SH-SY5Y (cell line): ENCODE data around the gene INKA2.

Experiments
- GATA2 ChIP-seq: IDR thresholded peaks from 2 replicates; pipeline ENCODE4 v1.6.1; 2011; ENCODE audit warnings: mild to moderate bottlenecking, low read depth, low read length
- GATA3 ChIP-seq: IDR thresholded peaks from 2 replicates; pipeline ENCODE4 v1.6.1; 2011; ENCODE audit warnings: low read depth, mild to moderate bottlenecking, low read length, moderate library complexity

INKA2 gene

DNA sequence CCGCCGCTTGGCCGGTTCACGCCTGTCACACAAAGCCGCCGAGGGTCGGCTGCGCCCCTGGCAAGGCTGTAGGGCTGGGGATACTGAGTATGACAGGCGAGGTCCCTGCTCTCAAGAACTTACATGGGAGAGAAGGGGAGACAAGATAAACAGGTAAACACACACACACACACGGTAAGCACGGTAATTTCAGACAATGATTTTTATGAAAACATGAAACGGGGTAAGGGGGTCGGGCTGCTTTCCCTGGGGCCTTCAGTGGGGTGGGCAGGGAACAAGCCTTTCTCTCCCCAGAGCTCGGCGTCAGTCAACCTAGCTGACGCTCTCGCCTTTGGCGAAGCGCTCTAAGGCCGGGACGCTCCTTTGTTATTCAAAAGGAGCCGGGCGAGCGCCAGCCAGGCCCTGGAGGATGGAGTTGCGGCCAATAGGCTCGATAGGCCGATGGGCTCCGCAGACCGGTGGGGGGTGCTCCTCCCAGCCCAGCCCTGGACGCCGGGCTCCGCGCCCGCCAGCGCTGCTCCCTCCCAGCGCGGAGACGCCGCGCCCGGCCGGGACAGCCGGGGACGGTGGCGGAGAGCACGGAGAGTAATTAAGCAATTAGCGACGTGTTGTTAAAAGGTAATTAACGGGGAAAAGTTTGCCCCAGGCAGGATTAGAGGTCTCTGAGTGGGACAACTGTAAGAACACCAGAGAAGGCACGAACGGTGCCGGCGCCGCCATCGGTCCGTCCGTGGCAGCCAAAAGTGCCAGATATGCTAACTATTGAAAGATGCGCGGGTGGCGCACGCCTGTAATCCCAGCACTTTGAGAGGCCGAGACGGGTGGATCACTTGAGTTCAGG, 950 bp upstream of the INKA2 start:
- TF ChIP-seq GATA2, result no peak
- TF ChIP-seq GATA3, result no peak

DNA sequence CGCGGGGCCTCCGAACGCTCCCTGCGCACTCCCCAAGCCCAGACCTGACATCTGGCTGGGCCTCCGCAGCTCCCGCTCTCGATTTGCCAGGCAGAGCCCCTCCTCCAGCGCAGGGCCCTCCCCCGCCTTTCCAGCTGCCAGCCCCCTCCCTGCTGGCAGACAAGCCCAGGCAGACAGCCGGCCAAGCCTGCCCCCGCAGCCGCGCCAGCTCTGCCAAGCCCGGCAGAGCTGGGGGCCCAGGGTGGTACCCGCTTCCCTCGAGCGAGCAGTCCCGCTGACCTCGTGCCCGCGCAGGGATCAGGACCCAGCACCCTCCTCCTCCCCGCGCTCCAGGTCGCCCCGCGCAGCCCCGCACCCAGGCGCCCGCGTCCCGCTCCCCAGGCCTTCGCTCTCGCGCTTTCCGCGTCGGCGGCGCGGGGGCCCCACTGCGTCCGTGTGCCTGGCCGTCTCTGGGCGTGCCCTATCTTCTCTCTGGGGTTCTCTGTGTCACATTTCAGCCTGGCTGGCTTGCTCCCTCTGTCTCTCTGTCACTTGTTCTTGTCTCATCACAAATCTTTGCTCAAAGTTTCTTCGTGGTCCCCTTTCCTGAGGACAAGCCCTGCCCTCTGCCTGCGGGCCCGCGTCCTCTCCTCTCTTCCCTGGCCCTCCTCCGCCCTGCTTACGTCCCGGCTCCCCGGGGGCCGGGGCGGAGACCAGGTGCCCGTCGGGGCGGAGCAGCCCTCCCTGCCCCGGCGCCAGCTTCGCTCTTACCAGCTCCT, 580 bp downstream of the INKA2 start:
- TF ChIP-seq GATA2 (no peak), GATA3 (no peak)

DNA sequence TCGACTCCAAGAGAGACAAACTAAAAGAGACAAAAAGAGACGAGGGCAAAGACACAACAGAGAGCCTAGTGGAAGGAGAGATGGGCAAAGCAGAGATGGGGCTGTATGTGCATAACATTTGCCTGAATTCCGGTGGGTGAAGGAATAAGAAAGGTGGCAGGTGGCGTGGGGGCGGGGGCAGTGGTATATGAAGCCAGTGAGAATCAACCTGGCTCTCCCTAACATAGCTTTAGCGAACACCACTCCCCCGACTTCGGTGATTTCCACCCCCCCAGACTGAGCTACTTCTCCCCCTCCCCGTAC, 1.1 kb downstream of the INKA2 start:
- TF ChIP-seq GATA3 (no peak), GATA2 (no peak)

DNA sequence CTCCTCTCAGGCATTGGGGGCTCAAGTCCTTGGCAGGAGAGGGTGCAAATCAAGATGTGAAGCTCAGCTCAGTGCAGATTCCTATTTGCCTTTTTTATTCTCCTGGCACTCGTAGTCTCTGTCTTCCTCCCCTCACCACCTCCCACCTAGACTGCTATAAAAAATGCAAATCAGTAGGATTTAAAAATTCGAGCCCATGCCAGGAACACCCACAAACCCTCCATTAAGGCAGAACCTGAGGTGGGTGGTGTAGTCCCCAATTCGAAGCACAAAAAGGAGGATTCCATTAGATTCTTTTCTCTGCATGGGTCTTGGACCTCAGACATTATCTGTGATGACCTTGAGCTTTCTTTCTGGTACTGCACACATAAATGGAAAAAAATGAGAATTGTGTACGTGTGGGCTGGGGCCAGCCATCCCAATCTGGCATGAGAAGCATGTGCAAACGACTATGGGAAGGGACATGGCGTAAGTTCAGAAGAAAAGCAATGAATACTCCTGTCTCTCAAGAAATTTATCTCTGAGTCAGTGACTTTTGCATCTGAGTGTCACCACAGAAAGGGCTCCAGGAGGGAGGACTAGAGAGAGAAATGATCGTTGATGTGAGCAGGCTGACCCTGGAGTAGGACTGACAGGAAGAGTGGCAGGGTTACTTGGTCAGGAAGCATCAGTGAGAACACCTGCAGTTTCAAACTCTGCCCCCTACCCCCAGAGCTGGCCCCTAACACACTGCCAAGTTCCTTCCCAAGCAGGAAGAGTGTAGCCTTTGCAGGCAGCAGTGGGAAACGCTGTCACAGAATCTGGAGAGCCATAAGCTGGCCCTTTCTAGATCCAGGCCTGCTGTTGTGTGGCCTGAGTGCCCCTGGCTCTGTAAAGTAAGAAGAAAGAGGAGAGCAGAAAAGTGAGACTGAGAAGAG, 1.7 kb downstream of the INKA2 start:
- TF ChIP-seq GATA2 (no peak), GATA3 (no peak)

DNA sequence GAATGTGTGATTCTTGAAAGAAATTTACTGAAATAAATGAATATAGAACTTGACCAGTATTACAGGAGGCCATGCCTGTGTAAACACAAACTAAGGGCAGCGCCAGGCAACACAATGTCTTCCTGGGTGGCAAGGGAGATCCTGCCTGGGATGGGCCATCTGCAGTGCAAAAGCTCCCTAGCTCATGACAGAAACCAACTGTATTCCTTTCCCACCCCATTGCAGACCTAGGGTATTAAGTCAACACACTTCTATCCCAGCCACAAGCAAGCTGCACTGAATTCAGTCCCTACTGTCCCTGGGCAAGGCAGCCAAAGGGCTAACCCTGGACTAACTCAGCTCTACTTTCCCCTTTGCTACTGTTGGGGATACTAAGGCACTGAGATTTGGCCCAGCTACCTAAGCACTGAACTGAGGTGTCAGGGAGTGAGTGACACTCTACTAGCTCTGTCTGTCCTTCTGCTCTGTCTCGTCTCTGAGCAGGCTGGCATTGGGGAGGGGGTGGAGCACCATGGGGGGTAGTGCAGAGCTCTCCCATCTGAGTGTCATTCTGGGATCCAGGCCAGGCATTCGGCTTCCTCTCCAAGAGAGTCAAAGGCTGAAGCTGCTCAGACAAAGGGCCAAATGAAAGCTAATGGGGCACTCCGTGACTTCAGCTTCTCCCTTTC, 2.5 kb downstream of the INKA2 start:
- TF ChIP-seq GATA3 (no peak), GATA2 (no peak)

DNA sequence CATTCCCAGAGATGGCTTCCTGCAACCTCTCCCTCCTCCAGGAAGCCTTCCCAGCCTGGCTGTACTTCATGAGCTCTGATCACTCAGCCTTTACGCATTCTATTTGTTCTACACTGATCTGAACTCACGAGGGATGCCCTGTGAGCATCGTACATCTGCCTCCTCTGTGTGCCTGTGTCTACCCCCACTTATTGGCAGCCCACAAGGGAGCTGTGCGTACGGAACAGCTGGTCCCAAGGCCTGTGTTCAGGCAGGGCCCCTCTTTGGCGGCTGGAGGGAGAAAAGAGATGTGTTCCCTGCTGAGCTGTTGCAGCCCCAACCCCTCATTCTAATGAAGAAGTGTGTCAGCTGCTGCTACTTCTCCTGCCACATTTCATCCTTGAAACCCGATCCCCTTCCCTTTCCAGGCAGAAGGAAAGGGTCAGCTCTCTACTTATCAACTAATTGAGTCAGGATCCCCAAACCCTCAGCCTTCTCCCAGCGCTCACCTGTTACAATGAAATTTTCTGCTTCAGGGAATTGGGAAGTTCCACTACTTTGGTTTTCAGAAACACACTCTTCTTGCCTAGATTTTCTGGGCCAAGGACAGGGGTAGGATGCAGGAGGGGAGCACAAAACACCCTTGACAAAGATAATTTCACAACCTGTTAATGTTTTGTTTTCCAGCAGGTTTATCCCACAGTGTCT, 3.2 kb downstream of the INKA2 start:
- TF ChIP-seq GATA3 (no peak), GATA2 (no peak)

DNA sequence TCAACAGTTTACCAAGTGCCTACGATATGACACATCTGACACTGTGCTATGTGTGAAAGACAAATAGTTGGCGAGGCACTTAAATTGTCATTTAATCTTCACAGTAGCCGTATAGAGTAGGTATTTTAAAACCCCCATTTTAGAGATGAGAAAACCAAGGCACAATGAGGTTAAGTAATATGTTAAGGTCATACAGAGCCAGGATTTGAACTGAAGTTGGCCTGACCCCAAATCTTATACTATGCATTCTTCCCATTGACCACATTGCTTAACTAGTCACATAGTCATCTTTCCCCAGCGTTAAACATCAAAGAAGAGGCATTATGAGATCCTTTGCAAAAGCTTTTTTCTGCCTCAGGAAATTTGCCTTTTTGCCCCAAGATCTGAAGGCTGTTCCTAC, 3.9 kb downstream of the INKA2 start:
- no peak for TF ChIP-seq GATA3
- TF ChIP-seq GATA2, result no peak

DNA sequence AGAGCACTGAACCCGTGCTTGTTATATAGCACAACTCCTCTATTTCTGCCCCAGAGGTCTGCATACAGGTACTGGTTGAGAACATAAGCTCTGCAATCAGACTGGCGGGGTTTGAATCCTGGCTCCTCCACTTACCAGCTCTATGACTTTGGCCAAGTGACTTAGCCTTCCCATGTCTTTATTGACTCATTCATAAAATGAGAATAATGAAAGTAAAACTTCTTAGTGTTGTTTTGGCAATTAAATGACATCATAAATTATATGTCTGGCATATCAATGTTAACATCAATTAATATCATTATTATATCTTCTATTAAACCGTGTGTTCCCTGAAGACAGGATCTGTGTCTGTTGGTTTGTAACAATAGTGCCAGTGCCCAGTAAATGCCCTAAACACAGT, 4.3 kb downstream of the INKA2 start:
- TF ChIP-seq GATA3 (no peak), GATA2 (no peak)

DNA sequence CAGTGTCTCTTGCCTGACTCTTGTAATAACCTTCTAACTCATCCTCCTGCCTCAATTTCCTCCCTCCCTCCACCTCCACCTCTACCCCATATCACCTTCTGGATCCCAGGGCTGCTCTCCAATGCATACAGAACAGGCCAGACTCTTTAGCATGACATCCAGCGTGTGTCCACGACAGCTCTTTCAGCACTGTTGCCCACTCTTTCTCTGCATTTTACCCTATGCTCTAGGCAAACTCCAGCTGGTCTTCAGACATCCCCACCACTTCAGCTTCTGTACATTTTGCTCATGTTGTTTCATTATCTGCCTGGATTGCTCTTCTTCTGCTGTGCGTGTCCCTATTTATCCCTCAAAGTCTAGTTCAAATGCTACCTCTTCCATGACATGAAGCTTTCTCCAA, 4.8 kb downstream of the INKA2 start:
- TF ChIP-seq GATA2 (no peak), GATA3 (no peak)

DNA sequence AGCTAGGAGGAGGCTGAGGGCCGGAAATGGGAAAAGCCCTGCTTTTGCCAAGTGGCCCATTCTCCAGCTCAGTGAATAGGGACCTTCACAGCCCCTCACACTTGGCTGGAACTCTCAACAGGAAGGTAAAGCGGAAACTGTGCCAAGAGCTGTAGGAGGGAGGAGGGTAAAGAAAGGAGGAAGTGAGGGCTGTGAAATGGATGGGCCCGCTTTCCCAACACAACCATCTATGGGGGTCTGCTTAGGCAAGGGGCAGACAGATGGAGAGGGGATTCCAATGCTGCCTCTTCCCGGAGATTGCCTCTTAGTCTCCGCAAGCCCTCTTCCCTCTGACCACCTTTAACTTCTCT, 5.2 kb downstream of the INKA2 start:
- TF ChIP-seq GATA2 (no peak), GATA3 (no peak)

DNA sequence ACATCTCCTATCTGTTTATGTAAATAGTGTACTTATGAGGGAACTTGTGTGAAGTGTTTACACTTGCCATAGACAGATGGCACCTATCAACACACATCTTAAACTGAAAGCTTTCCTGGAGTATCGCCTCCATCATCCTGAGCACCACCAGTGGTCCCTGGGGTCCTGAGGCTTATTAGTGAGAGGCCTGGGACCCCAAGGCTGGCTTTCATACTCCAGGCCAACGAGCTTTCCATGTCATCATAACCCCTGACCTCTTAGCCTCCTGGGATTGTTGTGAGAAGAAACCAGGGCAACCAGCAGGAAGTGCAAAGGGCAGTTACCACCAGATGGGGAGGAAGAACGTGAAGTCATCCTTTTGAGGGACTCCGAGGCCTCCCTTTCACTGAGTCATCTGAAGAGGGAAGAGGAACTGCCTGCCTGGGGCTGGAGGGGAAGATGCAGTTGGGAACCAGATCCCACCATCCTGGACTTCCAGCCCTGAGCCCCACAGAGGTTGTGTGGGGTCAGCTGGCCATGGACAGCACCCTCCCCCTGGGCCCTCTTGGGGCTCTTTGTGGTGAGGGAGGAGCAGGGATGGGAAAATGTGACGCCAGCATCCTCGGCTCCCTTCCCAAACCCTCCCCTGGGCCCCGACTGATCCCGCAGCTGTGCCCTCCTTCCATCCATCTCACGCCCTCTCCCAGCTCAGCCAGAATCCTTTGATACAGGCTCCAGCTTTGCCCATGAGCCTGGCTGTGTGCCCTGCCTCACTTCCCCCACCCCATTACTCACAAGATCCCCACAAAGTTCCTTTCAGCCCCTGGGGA, 5.8 kb downstream of the INKA2 start:
- TF ChIP-seq GATA2 (no peak), GATA3 (no peak)

DNA sequence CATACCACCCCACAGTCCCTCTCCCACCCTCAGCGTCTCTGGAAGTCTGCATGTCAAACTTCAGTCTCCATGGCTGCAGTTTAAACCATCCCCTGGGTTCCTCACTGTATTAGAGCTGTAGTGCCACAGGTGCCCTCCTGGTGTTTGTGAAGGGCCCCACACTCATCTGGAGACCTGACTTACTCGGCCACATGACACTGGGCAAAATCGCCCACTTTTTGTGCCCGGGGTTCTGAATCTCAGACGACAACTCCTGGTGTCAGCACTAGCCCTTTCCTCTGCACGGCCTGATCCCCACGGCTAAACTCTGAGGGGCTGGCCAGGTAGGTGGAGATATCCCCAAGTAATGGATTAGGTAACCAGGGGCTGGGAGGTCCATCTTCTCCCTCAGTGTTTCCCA, 6.5 kb downstream of the INKA2 start:
- TF ChIP-seq GATA3 (no peak), GATA2 (no peak)
